ENCODE measurements around the gene GLI3.

DNA sequence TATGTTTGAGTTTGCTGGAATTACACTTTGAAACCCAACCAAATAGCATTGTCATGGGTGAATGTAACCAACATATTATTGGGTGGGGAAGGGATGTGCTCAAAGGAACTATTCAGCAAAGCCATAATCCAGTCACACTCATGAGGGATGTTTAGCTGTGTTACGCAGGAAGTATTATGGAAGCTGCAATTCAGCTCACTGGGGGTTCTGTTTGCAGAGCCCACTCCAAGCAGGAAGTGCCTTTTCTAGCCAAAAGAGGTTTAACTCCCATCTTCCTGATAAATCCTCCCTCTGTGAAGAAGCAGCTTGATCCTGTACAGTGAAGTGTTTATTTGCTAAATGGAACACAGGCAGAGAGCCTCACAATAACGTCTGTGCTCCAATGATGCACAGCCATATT lies 172.5 kb downstream of the GLI3 start:
- TF ChIP-seq, protein P1, sequence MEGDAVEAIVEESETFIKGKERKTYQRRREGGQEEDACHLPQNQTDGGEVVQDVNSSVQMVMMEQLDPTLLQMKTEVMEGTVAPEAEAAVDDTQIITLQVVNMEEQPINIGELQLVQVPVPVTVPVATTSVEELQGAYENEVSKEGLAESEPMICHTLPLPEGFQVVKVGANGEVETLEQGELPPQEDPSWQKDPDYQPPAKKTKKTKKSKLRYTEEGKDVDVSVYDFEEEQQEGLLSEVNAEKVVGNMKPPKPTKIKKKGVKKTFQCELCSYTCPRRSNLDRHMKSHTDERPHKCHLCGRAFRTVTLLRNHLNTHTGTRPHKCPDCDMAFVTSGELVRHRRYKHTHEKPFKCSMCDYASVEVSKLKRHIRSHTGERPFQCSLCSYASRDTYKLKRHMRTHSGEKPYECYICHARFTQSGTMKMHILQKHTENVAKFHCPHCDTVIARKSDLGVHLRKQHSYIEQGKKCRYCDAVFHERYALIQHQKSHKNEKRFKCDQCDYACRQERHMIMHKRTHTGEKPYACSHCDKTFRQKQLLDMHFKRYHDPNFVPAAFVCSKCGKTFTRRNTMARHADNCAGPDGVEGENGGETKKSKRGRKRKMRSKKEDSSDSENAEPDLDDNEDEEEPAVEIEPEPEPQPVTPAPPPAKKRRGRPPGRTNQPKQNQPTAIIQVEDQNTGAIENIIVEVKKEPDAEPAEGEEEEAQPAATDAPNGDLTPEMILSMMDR (IDR thresholded peaks at IDR 0.05) = no peak
- no peak for TF ChIP-seq EZH2 (IDR thresholded peaks at IDR 0.05)
- no peak for TF ChIP-seq EZH2phosphoT487 (IDR thresholded peaks at IDR 0.05)

All from neural progenitor cell (in vitro differentiated cells).